Measurements from ENCODE around the gene KNDC1. TPM values are rescaled to one million over a fixed set of nuclear protein-coding genes. Genes with fewer than 3 reads are reported as not detected.

KNDC1 gene
- total RNA-seq, 4 donors from 2014 or later, result 0.27 to 1.7 TPM; not detected in 2

GRCh38 chr10:133196221-133196915 is 36.3 kb downstream of the KNDC1 start:
- Histone ChIP-seq H3K4me1 (no peaks in the 10 kb centered on the region), H3K9me3 (no peaks in the 10 kb centered on the region), H3K4me3 (no peak overlapping the region), H3K27me3 (no peaks in the 10 kb centered on the region), H3K36me3 (no peaks in the 10 kb centered on the region), H3K27ac (no peak overlapping the region)
- no peak for DNase-seq
- no peak for TF ChIP-seq POLR2A (IDR thresholded peaks at IDR 0.05)

GRCh38 chr10:133196936-133197758 is 37.1 kb downstream of the KNDC1 start:
- Histone ChIP-seq H3K4me1 (no peaks in the 10 kb centered on the region), H3K36me3 (no peaks in the 10 kb centered on the region), H3K4me3 (no peak overlapping the region), H3K27ac (no peak overlapping the region), H3K9me3 (no peaks in the 10 kb centered on the region), H3K27me3 (no peaks in the 10 kb centered on the region)
- DNase-seq, result no peak
- TF ChIP-seq CTCF (IDR thresholded peaks at IDR 0.05), result no peak
- no peak for TF ChIP-seq POLR2A (IDR thresholded peaks at IDR 0.05)

- no peak overlapping the region for H3K27ac ChIP-seq
- no peaks in the 10 kb centered on the region for H3K36me3 ChIP-seq
- no peaks in the 10 kb centered on the region for H3K27me3 ChIP-seq
- H3K4me3 ChIP-seq, result no peak overlapping the region
- no peaks in the 10 kb centered on the region for H3K4me1 ChIP-seq
- no peaks in the 10 kb centered on the region for H3K9me3 ChIP-seq
- TF ChIP-seq CTCF (IDR thresholded peaks at IDR 0.05) (no peak), POLR2A (IDR thresholded peaks at IDR 0.05) (no peak)
- DNase-seq, result no peak
Observed at GRCh38 chr10:133197786-133198185, 37.8 kb downstream of the KNDC1 start.

- Histone ChIP-seq H3K36me3 (no peaks in the 10 kb centered on the region), H3K27ac (no peak overlapping the region), H3K27me3 (no peaks in the 10 kb centered on the region), H3K9me3 (no peaks in the 10 kb centered on the region), H3K4me3 (no peak overlapping the region), H3K4me1 (no peaks in the 10 kb centered on the region)
- TF ChIP-seq POLR2A (IDR thresholded peaks at IDR 0.05), result no peak
- no peak for TF ChIP-seq CTCF (IDR thresholded peaks at IDR 0.05)
- DNase-seq, result no peak
Observed at GRCh38 chr10:133198206-133198605, 38.2 kb downstream of the KNDC1 start.

GRCh38 chr10:133198621-133199487 is 38.8 kb downstream of the KNDC1 start:
- H3K27me3 ChIP-seq, result no peaks in the 10 kb centered on the region
- H3K4me3 ChIP-seq, result no peak overlapping the region
- TF ChIP-seq POLR2A (IDR thresholded peaks at IDR 0.05), result no peak
- TF ChIP-seq CTCF (IDR thresholded peaks at IDR 0.05), result no peak
- H3K36me3 ChIP-seq, result no peaks in the 10 kb centered on the region
- no peak overlapping the region for H3K27ac ChIP-seq
- H3K4me1 ChIP-seq, result no peaks in the 10 kb centered on the region
- DNase-seq, result no peak
- no peaks in the 10 kb centered on the region for H3K9me3 ChIP-seq

All from Peyer's patch (tissue), 4 donors.